Measurements from ENCODE around the gene SERPINA5.

- TF ChIP-seq EP300 (IDR thresholded peaks at IDR 0.05) (no peak), POLR2A (IDR thresholded peaks at IDR 0.05) (no peak), CTCF (IDR thresholded peaks at IDR 0.05) (no peak), POLR2AphosphoS5 (IDR thresholded peaks at IDR 0.05) (no peak)
These were observed 57.1 kb downstream of the SERPINA5 start for GRCh38 chr14:94638339-94638738.
